ENCODE measurements around the gene MRM1.

Gene MRM1

GRCh38 chr17:36594626-36595401 lies 6.6 kb upstream of the MRM1 start:
- TF ChIP-seq GATA3 (IDR thresholded peaks at IDR 0.05; ENCODE audit: low read depth, low read length), result no peak
- no peak for TF ChIP-seq GATA2 (IDR thresholded peaks at IDR 0.05; ENCODE audit: low read depth, low read length)

- TF ChIP-seq GATA2 (IDR thresholded peaks at IDR 0.05; ENCODE audit: low read depth, low read length) (no peak), GATA3 (IDR thresholded peaks at IDR 0.05; ENCODE audit: low read depth, low read length) (no peak)
Observed at GRCh38 chr17:36597226-36597625, 4.2 kb upstream of the MRM1 start.

- no peak for TF ChIP-seq GATA3 (IDR thresholded peaks at IDR 0.05; ENCODE audit: low read depth, low read length)
- no peak for TF ChIP-seq GATA2 (IDR thresholded peaks at IDR 0.05; ENCODE audit: low read depth, low read length)
Observed at GRCh38 chr17:36597866-36598777, 3.3 kb upstream of the MRM1 start.

- no peak for TF ChIP-seq GATA2 (IDR thresholded peaks at IDR 0.05; ENCODE audit: low read depth, low read length)
Observed at GRCh38 chr17:36598951-36599401, 2.4 kb upstream of the MRM1 start.

- TF ChIP-seq GATA2 (IDR thresholded peaks at IDR 0.05; ENCODE audit: low read depth, low read length), result no peak
- TF ChIP-seq GATA3 (IDR thresholded peaks at IDR 0.05; ENCODE audit: low read depth, low read length), result no peak
Observed at GRCh38 chr17:36599546-36600250, 1.7 kb upstream of the MRM1 start.

- TF ChIP-seq GATA2 (IDR thresholded peaks at IDR 0.05; ENCODE audit: low read depth, low read length) (no peak), GATA3 (IDR thresholded peaks at IDR 0.05; ENCODE audit: low read depth, low read length) (no peak)
Observed at GRCh38 chr17:36600465-36600864, 918 bp upstream of the MRM1 start.

- TF ChIP-seq GATA2 (IDR thresholded peaks at IDR 0.05; ENCODE audit: low read depth, low read length), result no peak
- no peak for TF ChIP-seq GATA3 (IDR thresholded peaks at IDR 0.05; ENCODE audit: low read depth, low read length)
Observed at GRCh38 chr17:36600936-36601302, 464 bp upstream of the MRM1 start.

- TF ChIP-seq GATA2 (IDR thresholded peaks at IDR 0.05; ENCODE audit: low read depth, low read length) (no peak), GATA3 (IDR thresholded peaks at IDR 0.05; ENCODE audit: low read depth, low read length) (no peak)
Observed at GRCh38 chr17:36602030-36602748, 806 bp downstream of the MRM1 start.

GRCh38 chr17:36602924-36603384 lies 1.6 kb downstream of the MRM1 start:
- TF ChIP-seq GATA2 (IDR thresholded peaks at IDR 0.05; ENCODE audit: low read depth, low read length) (no peak), GATA3 (IDR thresholded peaks at IDR 0.05; ENCODE audit: low read depth, low read length) (no peak)

GRCh38 chr17:36608280-36608679 lies 6.9 kb downstream of the MRM1 start:
- no peak for TF ChIP-seq GATA2 (IDR thresholded peaks at IDR 0.05; ENCODE audit: low read depth, low read length)
- TF ChIP-seq GATA3 (IDR thresholded peaks at IDR 0.05; ENCODE audit: low read depth, low read length), result no peak

- no peak for TF ChIP-seq GATA3 (IDR thresholded peaks at IDR 0.05; ENCODE audit: low read depth, low read length)
- TF ChIP-seq GATA2 (IDR thresholded peaks at IDR 0.05; ENCODE audit: low read depth, low read length), result no peak
Observed at GRCh38 chr17:36608794-36609497, 7.6 kb downstream of the MRM1 start.

GRCh38 chr17:36609498-36609862 lies 8.1 kb downstream of the MRM1 start:
- TF ChIP-seq GATA2 (IDR thresholded peaks at IDR 0.05; ENCODE audit: low read depth, low read length), result no peak
- TF ChIP-seq GATA3 (IDR thresholded peaks at IDR 0.05; ENCODE audit: low read depth, low read length), result no peak

- TF ChIP-seq GATA3 (IDR thresholded peaks at IDR 0.05; ENCODE audit: low read depth, low read length) (no peak), GATA2 (IDR thresholded peaks at IDR 0.05; ENCODE audit: low read depth, low read length) (no peak)
Observed at GRCh38 chr17:36610474-36610873, 9.1 kb downstream of the MRM1 start.

Measured in SH-SY5Y (cell line).